ENCODE measurements around the gene LRRC4C.

LRRC4C gene

GRCh38 chr11:41419901-41420300 lies 39.6 kb downstream of the LRRC4C start:
- H3K4me3 ChIP-seq (ENCODE audit: low read length) = no peak overlapping the region
- no peak for DNase-seq (ENCODE audit: low read depth)
- TF ChIP-seq, protein P1, sequence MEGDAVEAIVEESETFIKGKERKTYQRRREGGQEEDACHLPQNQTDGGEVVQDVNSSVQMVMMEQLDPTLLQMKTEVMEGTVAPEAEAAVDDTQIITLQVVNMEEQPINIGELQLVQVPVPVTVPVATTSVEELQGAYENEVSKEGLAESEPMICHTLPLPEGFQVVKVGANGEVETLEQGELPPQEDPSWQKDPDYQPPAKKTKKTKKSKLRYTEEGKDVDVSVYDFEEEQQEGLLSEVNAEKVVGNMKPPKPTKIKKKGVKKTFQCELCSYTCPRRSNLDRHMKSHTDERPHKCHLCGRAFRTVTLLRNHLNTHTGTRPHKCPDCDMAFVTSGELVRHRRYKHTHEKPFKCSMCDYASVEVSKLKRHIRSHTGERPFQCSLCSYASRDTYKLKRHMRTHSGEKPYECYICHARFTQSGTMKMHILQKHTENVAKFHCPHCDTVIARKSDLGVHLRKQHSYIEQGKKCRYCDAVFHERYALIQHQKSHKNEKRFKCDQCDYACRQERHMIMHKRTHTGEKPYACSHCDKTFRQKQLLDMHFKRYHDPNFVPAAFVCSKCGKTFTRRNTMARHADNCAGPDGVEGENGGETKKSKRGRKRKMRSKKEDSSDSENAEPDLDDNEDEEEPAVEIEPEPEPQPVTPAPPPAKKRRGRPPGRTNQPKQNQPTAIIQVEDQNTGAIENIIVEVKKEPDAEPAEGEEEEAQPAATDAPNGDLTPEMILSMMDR (conservative IDR thresholded peaks at IDR 0.05; ENCODE audit: low read length) = no peak

- H3K4me3 ChIP-seq (ENCODE audit: low read length) = no peak overlapping the region
- TF ChIP-seq, protein P1 (conservative IDR thresholded peaks at IDR 0.05; ENCODE audit: low read length) = no peak
- no peak for DNase-seq (ENCODE audit: low read depth)
Observed at GRCh38 chr11:41414771-41415440, 44.5 kb downstream of the LRRC4C start.

GRCh38 chr11:41413843-41414242 lies 45.6 kb downstream of the LRRC4C start:
- no peak overlapping the region for H3K4me3 ChIP-seq (ENCODE audit: low read length)
- no peak for DNase-seq (ENCODE audit: low read depth)
- TF ChIP-seq, protein P1 (conservative IDR thresholded peaks at IDR 0.05; ENCODE audit: low read length) = no peak

DNA sequence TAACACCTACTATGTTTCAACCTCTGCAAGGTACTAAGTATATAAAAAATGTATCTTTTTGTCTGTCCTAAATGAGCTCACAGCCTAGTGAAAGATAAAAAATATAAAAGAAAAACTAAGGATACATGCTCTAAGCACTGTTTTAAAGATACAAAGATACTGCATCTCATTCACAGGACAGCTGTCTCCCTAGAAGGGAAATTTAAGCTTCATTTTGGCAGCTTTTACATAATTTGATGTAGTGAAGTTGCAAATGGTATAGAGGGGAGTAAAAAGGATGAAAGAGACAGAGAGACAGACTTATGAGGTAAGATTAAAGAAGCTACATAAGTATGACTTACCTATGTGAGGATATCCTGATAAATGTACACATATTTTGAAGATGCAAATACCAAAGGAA lies 53.6 kb downstream of the LRRC4C start:
- no peak overlapping the region for H3K4me3 ChIP-seq (ENCODE audit: low read length)
- TF ChIP-seq, protein P1 (conservative IDR thresholded peaks at IDR 0.05; ENCODE audit: low read length) = no peak
- DNase-seq (ENCODE audit: low read depth) = no peak

DNA sequence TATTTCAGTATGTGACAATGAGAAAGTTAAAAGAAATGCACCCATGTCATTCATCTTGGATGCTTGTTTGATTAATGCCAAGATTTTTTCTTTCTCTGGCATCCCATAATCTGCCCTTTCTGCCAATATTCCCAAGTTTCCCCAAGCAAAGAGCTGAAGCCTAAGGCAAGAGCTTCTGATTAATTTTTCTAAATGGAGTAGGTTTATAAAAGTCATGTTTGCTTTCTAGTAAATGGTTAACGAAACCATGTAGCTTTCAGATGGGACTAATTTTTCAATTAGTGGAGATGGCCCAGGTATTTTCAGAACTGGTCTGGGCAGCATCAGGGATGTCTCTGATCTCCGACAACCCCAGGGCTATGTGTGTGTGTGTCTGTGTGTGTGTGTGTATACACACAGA lies 55.3 kb downstream of the LRRC4C start:
- DNase-seq (ENCODE audit: low read depth) = no peak
- no peak overlapping the region for H3K4me3 ChIP-seq (ENCODE audit: low read length)
- TF ChIP-seq, protein P1 (conservative IDR thresholded peaks at IDR 0.05; ENCODE audit: low read length) = no peak

DNA sequence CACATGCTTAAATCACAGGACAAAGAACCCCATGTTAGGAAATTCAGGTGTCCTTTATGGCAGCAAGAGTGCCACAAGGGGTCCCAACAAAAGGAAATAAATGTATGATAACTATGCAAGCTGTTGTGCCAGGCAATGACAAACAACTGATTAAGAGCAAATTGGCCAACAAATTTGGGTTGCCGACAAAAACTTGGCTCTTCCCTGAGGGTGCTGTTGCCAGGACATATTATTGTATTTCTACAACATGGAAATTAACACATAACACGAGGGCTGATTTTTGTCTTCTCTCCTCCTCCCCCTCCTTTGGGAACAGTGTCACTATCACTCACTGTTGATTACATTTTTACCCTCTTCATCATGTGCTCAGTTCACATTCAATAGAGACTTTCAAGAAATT lies 56.0 kb downstream of the LRRC4C start:
- H3K4me3 ChIP-seq (ENCODE audit: low read length) = no peak overlapping the region
- no peak for DNase-seq (ENCODE audit: low read depth)
- TF ChIP-seq, protein P1 (conservative IDR thresholded peaks at IDR 0.05; ENCODE audit: low read length) = no peak

DNA sequence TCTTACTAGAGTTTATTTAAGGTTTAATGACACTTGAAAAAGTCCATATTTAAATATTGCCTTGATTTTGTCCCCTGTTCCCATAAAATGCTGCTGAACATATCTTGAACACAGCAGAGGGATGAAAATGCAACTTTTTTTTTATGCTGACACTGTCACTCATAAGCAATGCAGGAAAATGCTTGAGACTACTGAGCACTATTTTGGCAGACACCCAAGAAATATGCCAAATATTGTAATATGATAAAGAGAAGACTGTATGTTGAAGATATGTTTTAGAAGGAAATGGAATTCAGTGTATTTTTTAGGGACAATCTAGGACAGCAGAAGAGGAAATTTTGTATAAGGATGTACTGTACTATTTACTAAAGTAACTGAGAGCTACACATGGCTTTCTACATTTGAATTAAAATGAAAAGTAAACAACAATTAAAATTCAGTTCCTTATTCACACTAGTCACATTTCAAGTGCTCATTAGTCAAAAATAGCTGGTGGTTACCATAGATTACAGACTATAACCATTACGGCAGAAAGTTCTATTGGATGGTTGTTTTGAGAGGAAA lies 58.6 kb downstream of the LRRC4C start:
- TF ChIP-seq, protein P1 (conservative IDR thresholded peaks at IDR 0.05; ENCODE audit: low read length) = no peak
- DNase-seq (ENCODE audit: low read depth) = no peak
- H3K4me3 ChIP-seq (ENCODE audit: low read length) = no peak overlapping the region

Data from AG10803 (cell line).